Activated T-cell treated with anti-CD3 and anti-CD28 coated beads, Interleukin-2, amount 50 U/mL, for 72 hours (primary cell): ENCODE measurements around the gene HLA-DMB. TPM values are rescaled to one million over a fixed set of nuclear protein-coding genes. Genes with fewer than 3 reads are reported as not detected.

Experiments used
- ATAC-seq, 2 donors: fragments of 150-1000 bp; cut with Tn5 transposase; replicated peaks in 1 of 2; 2 replicates each; pipeline ENCODE4 v1.10.0; 2021; ENCODE audit warnings: moderate library complexity in 2 of 2, mild to moderate bottlenecking in 1 of 2
- DNase-seq, 2 donors: peaks; one replicate each; pipeline ENCODE4 v3.0.0; 2021 to 2022; ENCODE audit warnings: mixed read lengths in 1 of 2
- H3K27ac Mint-ChIP-seq: one replicate; pipeline ENCODE4 v1.8.0; 2022; ENCODE audit warnings: mild to moderate bottlenecking, moderate library complexity, mixed read lengths
- H3K27me3 Mint-ChIP-seq: one replicate; pipeline ENCODE4 v1.8.0; 2022; ENCODE audit warnings: low read depth, mixed read lengths
- H3K36me3 Mint-ChIP-seq, 2 donors: one replicate each; pipeline ENCODE4 v1.8.0; 2022; ENCODE audit warnings: mixed read lengths in 2 of 2, mild to moderate bottlenecking in 1 of 2; ENCODE audit not compliant: insufficient read depth in 2 of 2
- H3K4me1 Mint-ChIP-seq: one replicate; pipeline ENCODE4 v1.8.0; 2022; ENCODE audit warnings: low read depth, mixed read lengths
- H3K4me3 Mint-ChIP-seq, 2 donors: one replicate each; pipeline ENCODE4 v1.8.0; 2022; ENCODE audit warnings: mild to moderate bottlenecking in 2 of 2, mixed read lengths in 2 of 2, moderate library complexity in 2 of 2
- H3K9me3 Mint-ChIP-seq, 2 donors: one replicate each; pipeline ENCODE4 v1.8.0; 2022; ENCODE audit warnings: mixed read lengths in 2 of 2
- total RNA-seq, 2 donors: library from RNA; stranded (reverse); gene quantifications; one replicate each; pipeline ENCODE4 v1.2.3, GENCODE V29; 2022

HLA-DMB gene
- total RNA-seq, 2 donors from 2014 or later, result 3.4 to 3.6 TPM

DNA sequence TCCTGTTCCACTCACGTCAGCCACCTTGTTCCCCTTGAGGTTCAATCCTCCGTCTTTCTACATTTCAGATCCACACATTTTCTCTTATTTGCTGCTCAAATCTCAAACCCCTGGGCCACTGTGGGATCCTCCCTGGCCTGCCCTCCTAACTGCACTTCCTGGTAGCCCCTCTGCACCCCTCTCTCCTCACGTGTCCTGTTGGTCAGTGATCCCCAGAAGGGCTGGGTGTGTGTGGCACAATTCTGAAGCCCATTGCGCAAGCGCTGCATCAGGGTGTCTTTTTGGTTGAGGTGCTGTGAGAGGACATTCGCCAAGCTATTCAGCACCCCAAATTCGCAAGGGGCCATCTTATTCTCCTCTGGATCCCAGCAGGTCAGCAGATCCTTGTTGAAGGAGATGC is 2.3 kb downstream of the HLA-DMB start:
- ATAC-seq, result no peak
- Mint-ChIP-seq H3K4me1 (peaks cover 37% of the 10 kb centered on the region), H3K4me3 (no peak overlapping the region), H3K27ac (no peak overlapping the region), H3K27me3 (no peaks in the 10 kb centered on the region), H3K36me3 (no peaks in the 10 kb centered on the region), H3K9me3 (no peaks in the 10 kb centered on the region)
- no peak for DNase-seq

DNA sequence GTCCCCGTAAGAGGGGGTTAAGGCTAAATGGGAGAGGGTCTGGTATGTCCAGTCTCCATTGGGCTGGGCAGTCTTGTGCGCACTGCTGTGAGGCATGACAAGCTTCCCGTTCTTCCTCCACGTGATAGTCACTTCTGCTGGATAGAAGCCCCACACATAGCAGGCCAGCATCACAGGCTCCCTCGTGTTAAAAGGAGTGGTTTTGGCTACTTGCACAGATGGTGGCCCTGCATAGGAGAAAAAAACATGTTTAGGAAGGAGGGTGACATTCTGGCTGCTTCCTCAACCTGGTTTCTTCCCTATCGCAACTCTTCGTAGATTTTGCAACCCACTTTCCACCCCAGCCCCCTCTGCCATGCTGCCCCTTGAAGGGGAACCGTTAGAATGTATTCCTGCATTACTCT is 3.6 kb downstream of the HLA-DMB start:
- no peaks in the 10 kb centered on the region for H3K36me3 Mint-ChIP-seq
- no peaks in the 10 kb centered on the region for H3K9me3 Mint-ChIP-seq
- no peak for ATAC-seq
- H3K4me1 Mint-ChIP-seq, result peaks cover 24% of the 10 kb centered on the region
- H3K27ac Mint-ChIP-seq, result no peak overlapping the region
- DNase-seq, result no peak
- no peak overlapping the region for H3K4me3 Mint-ChIP-seq
- H3K27me3 Mint-ChIP-seq, result no peaks in the 10 kb centered on the region

DNA sequence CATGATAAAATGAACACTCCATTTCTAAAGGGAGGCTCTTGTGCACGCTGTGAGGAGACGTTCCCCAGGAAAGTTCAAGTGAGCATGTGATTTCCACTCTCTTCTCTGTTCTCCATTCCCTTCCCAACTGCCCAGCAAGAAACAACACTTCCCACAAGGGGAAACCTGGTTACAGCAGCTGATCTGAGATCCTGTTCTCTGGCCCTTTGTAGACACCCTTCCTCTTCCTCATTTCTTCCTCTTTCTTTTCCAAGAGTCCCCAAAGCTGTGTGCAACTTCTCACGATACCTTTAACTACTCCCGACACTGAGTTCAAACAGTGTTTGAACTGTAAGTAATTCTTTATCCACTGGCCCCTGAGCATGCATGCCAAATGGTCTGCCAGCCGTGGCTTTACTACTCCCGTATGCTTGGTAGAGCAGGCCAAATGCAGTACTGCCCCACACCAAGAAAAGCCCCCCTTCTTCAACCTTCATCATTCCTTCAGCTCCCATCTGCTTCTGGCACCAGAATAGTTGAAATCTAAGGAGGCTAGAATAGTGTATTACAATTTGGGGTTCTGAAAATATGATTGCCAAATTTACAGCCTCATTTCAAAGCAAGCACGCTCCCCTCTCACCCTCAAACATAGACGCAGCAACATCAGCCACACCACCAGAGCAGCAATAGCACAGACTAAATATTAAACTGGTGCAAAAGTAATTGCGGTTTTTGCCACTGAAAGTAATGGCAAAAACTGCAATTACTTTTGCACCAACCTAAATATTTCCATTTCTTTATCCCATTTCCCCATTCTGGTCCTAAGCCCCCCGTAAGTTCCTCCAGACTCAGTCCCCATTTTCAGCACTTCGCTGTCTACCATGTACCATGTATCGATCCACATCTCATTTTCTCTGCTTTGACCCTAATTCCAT is 4.3 kb downstream of the HLA-DMB start:
- DNase-seq, result no peak

DNA sequence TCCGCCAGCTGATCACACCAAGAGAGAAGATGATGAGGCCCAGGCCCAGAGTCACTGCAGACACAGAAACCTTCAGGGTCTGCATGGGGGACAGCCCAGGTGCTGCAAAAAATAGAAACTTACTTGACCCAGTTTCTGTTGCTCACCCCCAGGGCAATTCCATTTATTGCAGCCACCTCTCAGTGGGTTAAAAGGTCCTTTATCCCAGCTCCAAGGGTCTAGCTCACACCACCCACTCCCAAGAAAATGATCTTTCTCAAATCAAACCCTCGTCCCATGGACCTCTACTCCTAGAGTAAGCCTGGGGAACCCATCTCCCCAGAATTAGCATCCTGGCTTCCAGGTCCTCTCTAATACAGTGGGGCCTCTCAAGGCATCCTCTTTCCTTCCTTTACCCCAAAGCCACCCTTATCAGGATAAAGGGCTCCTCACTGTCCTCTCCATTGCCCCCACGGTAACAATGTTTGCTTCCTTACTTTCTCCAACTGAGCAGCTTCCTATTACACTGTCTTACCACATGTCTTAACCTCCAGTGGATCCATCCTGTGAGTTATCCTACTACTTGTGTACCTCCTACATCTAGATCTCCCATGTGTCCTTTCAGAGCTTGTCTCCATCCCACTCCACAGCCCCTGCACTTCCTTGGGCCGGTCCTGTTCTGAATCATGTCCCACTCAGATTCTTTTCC is 5.1 kb downstream of the HLA-DMB start:
- peaks cover 9% of the 10 kb centered on the region for H3K4me1 Mint-ChIP-seq
- ATAC-seq (no peak), DNase-seq (no peak)
- no peaks in the 10 kb centered on the region for H3K36me3 Mint-ChIP-seq
- no peaks in the 10 kb centered on the region for H3K27me3 Mint-ChIP-seq
- no peak overlapping the region for H3K4me3 Mint-ChIP-seq
- no peaks in the 10 kb centered on the region for H3K9me3 Mint-ChIP-seq
- no peak overlapping the region for H3K27ac Mint-ChIP-seq

More for the DNA sequence above, 4.3 kb downstream of the HLA-DMB start:
- H3K4me3 Mint-ChIP-seq, result no peak overlapping the region
- no peaks in the 10 kb centered on the region for H3K36me3 Mint-ChIP-seq
- peaks cover 17% of the 10 kb centered on the region for H3K4me1 Mint-ChIP-seq
- no peak for ATAC-seq
- H3K9me3 Mint-ChIP-seq, result no peaks in the 10 kb centered on the region
- H3K27ac Mint-ChIP-seq, result no peak overlapping the region
- H3K27me3 Mint-ChIP-seq, result no peaks in the 10 kb centered on the region

DNA sequence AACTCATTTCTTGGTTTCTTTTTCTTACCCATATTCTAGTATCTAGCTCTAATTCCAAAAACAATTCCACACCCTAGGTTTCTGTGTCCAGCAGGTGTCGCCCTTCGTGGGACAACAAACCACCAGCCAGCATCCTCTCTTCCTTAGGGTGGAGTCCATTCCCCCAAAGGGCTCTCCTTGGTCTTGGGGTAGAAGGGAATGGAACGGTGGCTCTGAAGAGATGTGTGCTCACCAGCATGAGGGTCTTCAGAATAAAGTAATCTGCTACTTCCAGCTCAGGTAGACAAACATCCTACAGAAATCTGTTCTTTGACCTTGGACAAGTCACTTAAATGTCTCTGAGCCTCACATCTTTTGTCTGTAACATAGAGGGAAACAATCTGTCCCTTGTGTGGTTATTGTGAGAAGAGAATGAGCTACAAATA is 7.2 kb downstream of the HLA-DMB start:
- Mint-ChIP-seq H3K36me3 (no peaks in the 10 kb centered on the region), H3K4me3 (no peak overlapping the region), H3K4me1 (no peaks in the 10 kb centered on the region), H3K27ac (no peak overlapping the region), H3K9me3 (no peaks in the 10 kb centered on the region), H3K27me3 (no peaks in the 10 kb centered on the region)
- ATAC-seq, result peak; percentile 44 to 54
- peak; percentile 72 to 73 for DNase-seq

DNA sequence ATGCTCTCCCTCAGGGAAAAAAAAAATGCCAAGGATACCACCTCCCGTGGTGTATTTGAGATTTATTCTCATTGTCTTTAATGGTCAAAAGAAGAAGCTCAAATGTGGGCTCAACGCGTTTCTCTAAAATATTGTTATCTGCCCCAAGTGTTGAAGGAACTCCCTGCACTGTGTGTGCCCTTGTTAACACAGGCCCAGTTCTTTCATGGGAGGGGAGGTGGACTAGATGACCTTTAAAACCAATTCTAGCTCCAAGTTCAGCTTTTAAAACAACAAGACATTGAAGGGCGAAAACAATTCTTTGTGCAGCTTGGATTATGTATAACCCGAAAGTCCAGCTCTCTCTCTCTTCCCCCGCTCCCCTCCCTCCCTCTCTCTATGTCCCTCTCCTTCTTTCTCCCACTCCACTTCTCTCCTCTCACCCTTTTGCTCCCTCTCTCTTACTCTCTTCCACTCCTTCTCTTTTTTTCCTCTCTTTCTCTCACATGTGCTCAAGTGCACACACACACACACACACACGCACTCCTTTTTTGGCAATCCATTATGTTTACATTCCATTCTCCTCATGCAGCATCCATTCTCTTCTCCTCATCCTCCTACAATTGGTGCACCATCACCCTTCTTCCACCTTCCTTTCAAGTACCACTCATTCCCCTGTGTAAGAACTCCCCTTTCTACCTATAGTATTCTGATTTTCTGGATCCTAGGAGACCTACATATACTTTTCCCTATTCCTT is 8.5 kb downstream of the HLA-DMB start:
- Mint-ChIP-seq H3K4me3 (no peak overlapping the region), H3K9me3 (no peaks in the 10 kb centered on the region), H3K36me3 (no peaks in the 10 kb centered on the region), H3K4me1 (no peaks in the 10 kb centered on the region), H3K27ac (no peak overlapping the region), H3K27me3 (no peaks in the 10 kb centered on the region)
- DNase-seq (no peak), ATAC-seq (no peak)

DNA sequence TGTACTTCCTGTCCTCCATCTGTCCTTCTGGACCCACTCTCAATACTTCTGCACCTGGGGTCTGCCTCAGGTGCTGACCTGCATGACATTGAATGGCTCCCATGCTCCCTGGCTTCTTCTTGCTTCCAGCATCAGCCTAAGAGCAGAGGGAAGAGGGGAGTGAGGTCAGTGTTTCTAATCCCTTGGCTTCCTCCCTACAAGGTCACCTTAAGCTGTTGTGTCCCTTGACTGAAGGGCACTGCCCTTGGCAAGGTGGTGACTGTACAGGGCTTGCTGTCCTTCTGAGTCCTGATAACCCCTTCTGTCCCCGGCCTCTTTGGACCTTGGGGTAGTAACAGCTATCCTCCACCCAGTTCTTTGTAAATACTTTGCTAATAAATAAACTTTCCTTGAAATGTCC is 9.6 kb downstream of the HLA-DMB start:
- no peaks in the 10 kb centered on the region for H3K4me1 Mint-ChIP-seq
- DNase-seq, result no peak
- H3K27ac Mint-ChIP-seq, result no peak overlapping the region
- no peaks in the 10 kb centered on the region for H3K27me3 Mint-ChIP-seq
- no peak for ATAC-seq
- H3K4me3 Mint-ChIP-seq, result no peak overlapping the region
- H3K36me3 Mint-ChIP-seq, result no peaks in the 10 kb centered on the region
- no peaks in the 10 kb centered on the region for H3K9me3 Mint-ChIP-seq

DNA sequence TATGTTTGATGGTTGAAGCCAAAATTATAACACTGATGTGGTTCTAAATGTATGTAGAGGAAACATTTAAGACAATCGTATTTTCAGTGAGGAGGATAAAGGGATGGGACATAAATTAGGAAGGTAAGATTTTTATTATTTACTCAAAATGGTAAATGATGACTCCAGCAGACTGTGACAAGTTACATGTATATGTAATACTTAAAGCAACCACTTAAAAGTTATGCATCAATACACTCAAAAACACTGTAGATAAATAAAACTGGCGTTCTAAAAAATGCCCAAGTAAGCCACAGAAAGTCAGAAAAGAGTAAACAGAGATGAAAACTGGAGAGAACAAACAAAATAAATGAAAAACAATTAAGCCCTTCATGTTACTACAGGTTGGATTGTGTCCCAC is 18.7 kb downstream of the HLA-DMB start:
- H3K4me1 Mint-ChIP-seq, result no peaks in the 10 kb centered on the region
- H3K4me3 Mint-ChIP-seq, result no peak overlapping the region
- H3K9me3 Mint-ChIP-seq, result no peaks in the 10 kb centered on the region
- H3K27me3 Mint-ChIP-seq, result peaks cover 7% of the 10 kb centered on the region
- no peak overlapping the region for H3K27ac Mint-ChIP-seq
- H3K36me3 Mint-ChIP-seq, result no peaks in the 10 kb centered on the region
- no peak for DNase-seq
- no peak for ATAC-seq

DNA sequence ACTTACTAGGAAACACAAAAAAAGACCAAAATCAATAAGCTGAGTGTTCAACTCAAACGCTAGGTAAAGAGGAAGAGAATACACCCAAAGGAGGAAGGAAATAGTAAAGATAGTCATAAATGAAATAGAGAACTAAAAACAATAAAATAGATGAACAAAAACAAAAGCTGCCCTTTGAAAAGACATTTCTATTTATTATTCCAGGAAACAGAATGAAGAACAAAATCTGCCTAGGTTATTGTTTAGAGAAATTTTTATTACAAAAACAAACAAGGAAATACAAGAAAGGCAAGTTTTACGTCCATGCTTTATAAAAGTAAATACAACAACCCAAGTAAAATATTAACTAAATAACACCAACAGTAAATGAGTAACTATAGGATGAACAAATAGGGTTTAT is 20.1 kb downstream of the HLA-DMB start:
- ATAC-seq (no peak), DNase-seq (no peak)
- Mint-ChIP-seq H3K27me3 (peaks cover 7% of the 10 kb centered on the region), H3K36me3 (no peaks in the 10 kb centered on the region), H3K27ac (peak overlapping the region; percentile 61), H3K4me1 (no peaks in the 10 kb centered on the region), H3K9me3 (no peaks in the 10 kb centered on the region), H3K4me3 (no peak overlapping the region)

DNA sequence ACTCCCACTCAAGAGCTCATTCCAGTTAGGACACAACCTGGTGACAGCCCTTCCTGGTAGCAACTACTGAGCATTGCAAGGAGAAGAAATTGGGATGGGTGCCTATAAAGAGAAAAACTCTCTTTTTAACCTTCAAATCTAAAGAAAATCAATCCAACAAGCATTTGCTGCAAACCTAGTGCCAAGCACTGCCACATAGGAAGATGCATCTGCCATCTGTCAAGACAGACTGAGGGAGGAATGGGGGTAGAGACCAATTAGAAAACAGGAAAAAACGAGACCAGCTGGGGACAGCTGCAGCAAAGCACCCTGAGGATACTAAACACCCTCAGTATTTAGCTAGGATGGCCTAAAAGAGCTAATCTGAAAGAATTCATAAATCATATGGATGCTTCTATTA is 27.9 kb downstream of the HLA-DMB start:
- Mint-ChIP-seq H3K36me3 (no peaks in the 10 kb centered on the region), H3K27me3 (peaks cover 22% of the 10 kb centered on the region), H3K4me1 (no peaks in the 10 kb centered on the region), H3K9me3 (no peaks in the 10 kb centered on the region), H3K27ac (no peak overlapping the region), H3K4me3 (no peak overlapping the region)
- no peak for DNase-seq
- no peak for ATAC-seq

DNA sequence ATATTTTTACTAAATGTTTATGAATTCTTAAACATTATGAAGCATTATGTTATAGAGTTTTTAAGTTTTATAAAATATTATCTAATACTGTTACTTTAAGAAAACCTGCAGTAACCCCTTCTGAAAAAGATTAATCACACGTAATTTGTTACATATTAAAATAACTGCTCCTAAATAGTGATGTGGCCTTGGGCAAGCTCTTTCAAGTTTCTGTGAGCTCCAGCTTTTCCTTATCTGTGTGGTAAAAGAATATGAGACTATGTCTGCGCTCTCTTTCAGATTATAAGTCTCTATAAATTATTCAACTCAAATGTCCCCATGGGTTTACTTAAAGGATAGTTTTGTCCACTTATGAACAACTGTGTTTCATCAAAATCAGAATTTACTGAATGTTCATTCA is 31.9 kb downstream of the HLA-DMB start:
- H3K36me3 Mint-ChIP-seq, result no peaks in the 10 kb centered on the region

DNA sequence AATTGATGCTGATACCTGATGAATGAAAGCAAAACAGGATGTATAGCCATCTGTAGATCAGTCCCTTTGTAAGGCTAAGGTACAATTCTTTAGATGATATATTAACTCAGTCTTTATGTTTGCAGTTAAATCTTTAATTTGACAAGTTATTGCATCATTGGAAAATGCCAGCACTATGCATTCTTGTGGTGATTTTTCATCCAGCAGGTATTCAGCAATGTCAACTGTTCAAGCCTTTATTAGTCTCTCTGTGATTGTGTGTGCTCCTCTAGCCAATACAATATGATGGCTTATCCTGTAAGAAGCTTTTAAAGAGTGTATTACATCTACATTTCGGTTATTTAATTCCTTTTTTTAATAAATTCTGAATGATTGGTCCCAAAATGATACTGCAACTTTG is 34.3 kb downstream of the HLA-DMB start:
- no peak overlapping the region for H3K4me3 Mint-ChIP-seq
- H3K27me3 Mint-ChIP-seq, result peaks cover 6% of the 10 kb centered on the region
- no peak for ATAC-seq
- H3K4me1 Mint-ChIP-seq, result no peaks in the 10 kb centered on the region
- no peak for DNase-seq
- H3K9me3 Mint-ChIP-seq, result no peaks in the 10 kb centered on the region
- no peak overlapping the region for H3K27ac Mint-ChIP-seq
- H3K36me3 Mint-ChIP-seq, result no peaks in the 10 kb centered on the region

More for the DNA sequence above, 31.9 kb downstream of the HLA-DMB start:
- H3K9me3 Mint-ChIP-seq, result no peaks in the 10 kb centered on the region
- DNase-seq, result no peak
- no peak overlapping the region for H3K27ac Mint-ChIP-seq
- no peaks in the 10 kb centered on the region for H3K4me1 Mint-ChIP-seq
- ATAC-seq, result no peak
- H3K27me3 Mint-ChIP-seq, result peaks cover 15% of the 10 kb centered on the region
- no peak overlapping the region for H3K4me3 Mint-ChIP-seq

DNA sequence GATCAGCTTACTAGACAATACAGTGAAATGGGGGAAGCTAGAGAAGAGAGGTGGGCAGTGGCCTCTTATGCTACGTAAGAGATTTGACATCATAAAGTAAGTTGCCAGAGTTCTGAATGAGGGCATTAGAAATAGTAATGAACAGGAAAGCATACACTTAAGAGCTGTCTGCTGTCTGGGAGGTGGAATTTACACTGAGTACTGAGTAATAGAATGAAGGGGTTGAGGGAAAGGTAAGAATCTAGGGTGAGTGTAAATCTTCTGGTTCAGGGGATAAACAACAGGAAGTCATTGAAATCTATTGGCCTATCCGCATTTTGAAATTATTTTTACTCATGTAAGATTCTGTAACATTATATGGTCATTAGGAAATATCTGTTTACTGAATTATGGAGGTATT is 35.8 kb downstream of the HLA-DMB start:
- ATAC-seq (no peak), DNase-seq (no peak)
- H3K27ac Mint-ChIP-seq, result no peak overlapping the region
- no peaks in the 10 kb centered on the region for H3K27me3 Mint-ChIP-seq
- no peaks in the 10 kb centered on the region for H3K9me3 Mint-ChIP-seq
- no peaks in the 10 kb centered on the region for H3K4me1 Mint-ChIP-seq
- no peak overlapping the region for H3K4me3 Mint-ChIP-seq
- H3K36me3 Mint-ChIP-seq, result no peaks in the 10 kb centered on the region
